ENCODE measurements around the gene ZBTB20. TPM values are rescaled to one million over a fixed set of nuclear protein-coding genes. Genes with fewer than 3 reads are reported as not detected.

ZBTB20 gene
- total RNA-seq, 4 donors from 2014 or later = 69.9 to 112 (median 80.8) TPM

DNA sequence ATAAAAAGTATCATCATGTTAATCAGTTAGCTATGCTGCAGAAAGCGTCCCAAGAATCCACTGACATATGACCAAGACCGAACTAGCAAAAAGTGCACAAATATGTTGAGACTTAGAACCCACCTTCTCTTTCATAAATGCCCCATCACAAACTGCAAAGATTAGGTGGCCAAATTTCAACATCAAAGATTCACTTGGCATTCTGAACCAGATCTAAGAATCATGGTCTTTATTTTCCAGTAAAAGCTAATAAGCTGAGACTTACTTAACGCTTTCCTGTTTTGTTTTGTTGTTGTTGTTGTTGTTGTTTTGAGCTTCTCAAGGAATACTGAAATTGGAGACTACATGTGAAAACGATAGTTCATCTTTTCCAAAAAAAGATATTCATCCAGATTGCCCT is 62.4 kb downstream of the ZBTB20 start:
- no peak for TF ChIP-seq POLR2A (IDR thresholded peaks at IDR 0.05; ENCODE audit: low read depth)
- TF ChIP-seq CTCF (IDR thresholded peaks at IDR 0.05) = no peak
- no peak for TF ChIP-seq POLR2AphosphoS5 (IDR thresholded peaks at IDR 0.05)
- no peak for TF ChIP-seq EP300 (IDR thresholded peaks at IDR 0.05)
- no peak overlapping the region for H3K27ac ChIP-seq (replicated peaks in 1 of 4)
- no peaks in the 10 kb centered on the region for H3K27me3 ChIP-seq
- H3K4me3 ChIP-seq = no peak overlapping the region
- intact Hi-C loops (cut with DNase I) = loop anchor here (10.0 kb wide), 1 partner anchor 400 kb away; no protein-coding TSS in a partner anchor
- no peaks in the 10 kb centered on the region for H3K36me3 ChIP-seq
- DNase-seq (ENCODE audit: extremely low spot score) = no peak
- WGBS = 94% methylated on average over 4 of the region's 4 CpGs
- no peaks in the 10 kb centered on the region for H3K9me3 ChIP-seq
- peaks cover 8 to 33% (median 23%) of the 10 kb centered on the region in 4 donors for H3K4me1 ChIP-seq

GRCh38 chr3:115082260-115082659 is 64.8 kb downstream of the ZBTB20 start:
- WGBS = 90% methylated on average over 6 of the region's 6 CpGs

DNA sequence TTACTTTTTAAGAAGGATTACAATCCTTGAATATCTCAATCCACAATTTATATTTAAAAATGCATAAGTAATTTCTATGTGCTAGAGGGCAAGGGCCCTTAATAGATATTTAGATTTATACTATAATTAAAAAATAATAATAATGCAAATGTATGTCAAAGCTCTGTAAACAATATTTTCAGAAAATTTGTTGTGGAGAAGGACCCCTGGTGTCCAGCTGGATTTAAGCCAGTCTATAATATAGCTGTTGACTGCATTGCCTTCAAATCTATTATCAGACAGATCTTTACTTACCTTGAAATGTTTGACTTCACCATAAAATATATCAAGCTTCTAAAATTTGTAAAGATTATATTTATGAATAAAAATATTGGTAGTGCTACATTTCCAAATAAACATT is 65.6 kb downstream of the ZBTB20 start:
- Histone ChIP-seq H3K4me1 (peaks cover 0 to 17% (median 12%) of the 10 kb centered on the region in 4 donors), H3K27me3 (no peaks in the 10 kb centered on the region), H3K36me3 (no peaks in the 10 kb centered on the region), H3K27ac (replicated peaks in 1 of 4) (no peak overlapping the region), H3K4me3 (no peak overlapping the region), H3K9me3 (no peaks in the 10 kb centered on the region)
- no peak for DNase-seq (ENCODE audit: extremely low spot score)
- TF ChIP-seq POLR2AphosphoS5 (IDR thresholded peaks at IDR 0.05) (no peak), EP300 (IDR thresholded peaks at IDR 0.05) (no peak), POLR2A (IDR thresholded peaks at IDR 0.05; ENCODE audit: low read depth) (no peak), CTCF (IDR thresholded peaks at IDR 0.05) (no peak)
- intact Hi-C loops (cut with DNase I) = loop anchor here (10.0 kb wide), 1 partner anchor 397 kb away; no protein-coding TSS in a partner anchor

More at GRCh38 chr3:115082260-115082659, 64.8 kb downstream of the ZBTB20 start:
- Histone ChIP-seq H3K9me3 (no peaks in the 10 kb centered on the region), H3K27me3 (no peaks in the 10 kb centered on the region), H3K4me3 (no peak overlapping the region), H3K4me1 (peaks cover 4 to 25% (median 19%) of the 10 kb centered on the region in 4 donors), H3K27ac (replicated peaks in 1 of 4) (no peak overlapping the region), H3K36me3 (no peaks in the 10 kb centered on the region)
- no peak for DNase-seq (ENCODE audit: extremely low spot score)
- intact Hi-C loops (cut with DNase I) = loop anchor here (10.0 kb wide), 1 partner anchor 397 kb away; no protein-coding TSS in a partner anchor
- TF ChIP-seq POLR2AphosphoS5 (IDR thresholded peaks at IDR 0.05) (no peak), EP300 (IDR thresholded peaks at IDR 0.05) (no peak), CTCF (IDR thresholded peaks at IDR 0.05) (no peak), POLR2A (IDR thresholded peaks at IDR 0.05; ENCODE audit: low read depth) (no peak)

DNA sequence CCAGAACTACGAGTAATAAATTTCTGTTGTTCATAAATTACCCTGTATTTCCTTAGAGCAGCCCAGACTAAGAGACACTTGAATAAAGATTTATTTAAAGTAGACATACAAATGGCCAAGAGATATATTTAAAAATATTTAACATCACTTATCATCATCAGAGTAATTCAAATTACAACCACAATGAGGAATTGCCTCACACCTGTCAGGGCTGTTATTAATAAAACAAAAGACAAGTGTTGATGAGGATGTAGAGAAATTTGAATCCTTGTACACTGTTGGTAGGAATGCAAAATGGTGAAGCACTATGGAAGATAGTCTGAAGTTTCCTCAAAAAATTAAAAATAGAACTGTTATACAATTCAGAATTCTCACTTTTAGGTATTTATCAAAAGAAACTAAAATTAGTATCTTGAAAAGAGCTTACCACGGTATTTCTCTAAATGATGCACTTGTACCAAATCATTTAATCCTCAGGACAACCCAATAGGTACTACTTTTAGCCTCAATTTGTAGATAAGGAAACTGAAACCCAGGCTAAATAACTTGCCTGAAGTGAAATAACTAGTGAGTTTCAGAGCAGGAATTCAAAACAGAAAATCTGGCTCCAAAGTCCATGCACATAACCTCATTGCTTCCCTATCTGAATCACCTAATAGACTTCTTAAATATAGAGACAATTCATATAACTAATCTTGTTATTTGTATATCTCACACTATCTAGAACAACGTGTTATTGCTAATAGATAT is 69.4 kb downstream of the ZBTB20 start:
- no peak overlapping the region for H3K4me3 ChIP-seq
- intact Hi-C loops (cut with DNase I) = no loop called here

More for the DNA sequence above, 69.4 kb downstream of the ZBTB20 start:
- no peaks in the 10 kb centered on the region for H3K27me3 ChIP-seq
- 78% methylated on average over 3 of the region's 3 CpGs for WGBS
- TF ChIP-seq POLR2A (IDR thresholded peaks at IDR 0.05; ENCODE audit: low read depth) = no peak
- TF ChIP-seq POLR2AphosphoS5 (IDR thresholded peaks at IDR 0.05) = no peak
- TF ChIP-seq CTCF (IDR thresholded peaks at IDR 0.05) = no peak
- no peak for TF ChIP-seq EP300 (IDR thresholded peaks at IDR 0.05)
- no peaks in the 10 kb centered on the region for H3K9me3 ChIP-seq
- peaks cover 1 to 20% (median 14%) of the 10 kb centered on the region in 4 donors for H3K4me1 ChIP-seq
- DNase-seq (ENCODE audit: extremely low spot score) = no peak
- no peaks in the 10 kb centered on the region for H3K36me3 ChIP-seq
- no peak overlapping the region for H3K27ac ChIP-seq (replicated peaks in 1 of 4)

Data from esophagus muscularis mucosa (tissue), 4 donors.